BE2C (cell line): ENCODE data around the gene TRAF1.

Source experiments
- DNase-seq: peaks from one replicate; pipeline ENCODE4 v3.0.0-alpha.2; 2020
- H3K27me3 ChIP-seq: fragments of 250-450 bp; sonication (Bioruptor Pico); 2 replicates; pipeline ENCODE4 v1.5.1; 2020; ENCODE audit warnings: mild to moderate bottlenecking
- H3K36me3 ChIP-seq: fragments of 250-450 bp; sonication (Bioruptor Pico); 2 replicates; pipeline ENCODE4 v1.5.1; 2020; ENCODE audit warnings: mild to moderate bottlenecking
- H3K4me1 ChIP-seq: fragments of 250-450 bp; sonication (Bioruptor Pico); 2 replicates; pipeline ENCODE4 v1.5.1; 2020
- H3K4me3 ChIP-seq: 2 replicates; pipeline ENCODE4 v1.5.1; 2011; ENCODE audit warnings: low read depth, low read length
- H3K9me3 ChIP-seq: fragments of 250-450 bp; sonication (Bioruptor Pico); 2 replicates; pipeline ENCODE4 v1.5.1; 2020
- TF ChIP-seq, protein P1 (sequence below): IDR thresholded peaks from 2 replicates; pipeline ENCODE4 v1.5.1; 2012; ENCODE audit warnings: mild to moderate bottlenecking, low read depth, low read length

TRAF1 gene

GRCh38 chr9:120900824-120901223 lies 25.8 kb downstream of the TRAF1 start:
- Histone ChIP-seq H3K4me1 (no peaks in the 10 kb centered on the region), H3K9me3 (no peaks in the 10 kb centered on the region), H3K27me3 (no peaks in the 10 kb centered on the region), H3K36me3 (no peaks in the 10 kb centered on the region), H3K4me3 (no peak overlapping the region)
- DNase-seq: no peak
- TF ChIP-seq, protein P1, sequence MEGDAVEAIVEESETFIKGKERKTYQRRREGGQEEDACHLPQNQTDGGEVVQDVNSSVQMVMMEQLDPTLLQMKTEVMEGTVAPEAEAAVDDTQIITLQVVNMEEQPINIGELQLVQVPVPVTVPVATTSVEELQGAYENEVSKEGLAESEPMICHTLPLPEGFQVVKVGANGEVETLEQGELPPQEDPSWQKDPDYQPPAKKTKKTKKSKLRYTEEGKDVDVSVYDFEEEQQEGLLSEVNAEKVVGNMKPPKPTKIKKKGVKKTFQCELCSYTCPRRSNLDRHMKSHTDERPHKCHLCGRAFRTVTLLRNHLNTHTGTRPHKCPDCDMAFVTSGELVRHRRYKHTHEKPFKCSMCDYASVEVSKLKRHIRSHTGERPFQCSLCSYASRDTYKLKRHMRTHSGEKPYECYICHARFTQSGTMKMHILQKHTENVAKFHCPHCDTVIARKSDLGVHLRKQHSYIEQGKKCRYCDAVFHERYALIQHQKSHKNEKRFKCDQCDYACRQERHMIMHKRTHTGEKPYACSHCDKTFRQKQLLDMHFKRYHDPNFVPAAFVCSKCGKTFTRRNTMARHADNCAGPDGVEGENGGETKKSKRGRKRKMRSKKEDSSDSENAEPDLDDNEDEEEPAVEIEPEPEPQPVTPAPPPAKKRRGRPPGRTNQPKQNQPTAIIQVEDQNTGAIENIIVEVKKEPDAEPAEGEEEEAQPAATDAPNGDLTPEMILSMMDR: no peak

DNA sequence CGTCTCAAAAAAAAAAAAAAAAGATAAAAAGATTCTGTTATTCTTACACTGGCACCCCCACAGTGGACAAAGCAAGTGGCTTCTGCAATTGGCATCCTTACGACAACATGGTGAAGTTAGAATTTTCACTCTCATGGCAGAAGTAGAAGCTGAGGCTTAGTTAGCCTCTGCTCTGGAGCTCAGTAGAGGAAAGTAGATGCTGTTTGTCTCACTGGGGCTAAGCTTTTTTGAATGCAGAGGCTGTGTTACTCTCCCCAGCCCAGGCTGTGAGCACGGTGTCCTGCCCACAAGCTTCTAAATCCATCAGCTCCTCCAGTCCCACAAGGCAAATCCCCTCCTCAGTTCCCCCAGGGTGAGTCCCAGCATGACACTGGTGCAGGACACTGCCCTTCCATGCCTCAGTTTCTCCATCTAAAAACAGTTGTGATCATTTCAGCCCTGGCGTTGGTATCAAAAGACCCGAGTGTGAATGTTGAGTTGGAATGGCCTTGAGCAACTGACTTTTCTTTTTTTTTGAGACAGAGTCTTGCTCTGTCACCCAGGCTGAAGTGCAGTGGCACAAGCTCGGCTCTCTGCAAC lies 27.0 kb downstream of the TRAF1 start:
- TF ChIP-seq, protein P1: no peak
- no peak overlapping the region for H3K4me3 ChIP-seq
- no peaks in the 10 kb centered on the region for H3K9me3 ChIP-seq
- no peaks in the 10 kb centered on the region for H3K4me1 ChIP-seq
- no peaks in the 10 kb centered on the region for H3K36me3 ChIP-seq
- H3K27me3 ChIP-seq: no peaks in the 10 kb centered on the region
- DNase-seq: no peak

- Histone ChIP-seq H3K36me3 (no peaks in the 10 kb centered on the region), H3K27me3 (no peaks in the 10 kb centered on the region), H3K4me3 (no peak overlapping the region), H3K4me1 (no peaks in the 10 kb centered on the region), H3K9me3 (no peaks in the 10 kb centered on the region)
- TF ChIP-seq, protein P1: no peak
- DNase-seq: no peak
Measured at GRCh38 chr9:120898396-120898795, 28.2 kb downstream of the TRAF1 start.

GRCh38 chr9:120895951-120896350 lies 30.6 kb downstream of the TRAF1 start:
- Histone ChIP-seq H3K4me1 (no peaks in the 10 kb centered on the region), H3K4me3 (no peak overlapping the region), H3K27me3 (no peaks in the 10 kb centered on the region), H3K36me3 (no peaks in the 10 kb centered on the region), H3K9me3 (no peaks in the 10 kb centered on the region)
- no peak for DNase-seq
- TF ChIP-seq, protein P1: no peak

GRCh38 chr9:120894321-120895148 lies 32.1 kb downstream of the TRAF1 start:
- H3K36me3 ChIP-seq: no peaks in the 10 kb centered on the region
- H3K4me1 ChIP-seq: no peaks in the 10 kb centered on the region
- H3K27me3 ChIP-seq: no peaks in the 10 kb centered on the region
- H3K4me3 ChIP-seq: no peak overlapping the region
- no peak for DNase-seq
- TF ChIP-seq, protein P1: no peak
- no peaks in the 10 kb centered on the region for H3K9me3 ChIP-seq

DNA sequence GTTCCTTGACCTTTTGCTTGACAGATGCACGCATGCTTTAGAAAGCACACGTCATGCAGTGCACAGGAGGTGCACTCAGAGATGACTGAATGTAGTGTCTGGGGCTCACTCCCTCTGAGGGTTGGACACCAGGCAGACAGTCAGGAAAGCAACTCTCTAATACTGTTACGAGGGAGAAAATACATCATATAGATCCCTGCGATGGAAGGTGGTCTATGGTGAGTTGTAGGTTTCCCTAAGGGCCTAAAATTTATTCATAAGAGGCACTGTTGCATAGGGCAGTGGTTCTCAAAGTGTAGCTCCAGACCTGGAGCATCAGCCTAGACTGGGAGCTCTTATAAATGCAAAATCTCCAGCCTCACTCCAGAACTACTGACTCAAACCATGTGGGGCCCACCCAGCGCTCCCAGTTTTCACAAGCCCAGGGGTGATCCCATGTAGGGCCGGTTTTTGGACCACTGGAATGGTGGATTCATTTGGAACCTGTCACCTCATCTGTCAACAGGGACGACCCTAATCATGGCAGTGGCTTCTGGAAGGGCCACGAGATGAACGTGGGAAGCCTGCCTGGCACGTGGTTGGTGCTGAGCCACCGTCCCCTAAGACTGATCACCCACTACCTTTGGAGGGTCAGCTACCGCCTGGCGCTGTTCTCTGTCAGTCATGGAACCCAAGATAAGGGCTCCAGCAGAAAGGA lies 32.8 kb downstream of the TRAF1 start:
- TF ChIP-seq, protein P1: no peak
- Histone ChIP-seq H3K9me3 (no peaks in the 10 kb centered on the region), H3K4me1 (no peaks in the 10 kb centered on the region), H3K36me3 (no peaks in the 10 kb centered on the region), H3K4me3 (no peak overlapping the region), H3K27me3 (no peaks in the 10 kb centered on the region)
- no peak for DNase-seq
